IMR-90 (cell line): ENCODE results near the gene OR10R2. TPM values are rescaled to one million over a fixed set of nuclear protein-coding genes. Genes with fewer than 3 reads are reported as not detected.

ENCODE experiments used
- ATAC-seq: fragments of 200-7000 bp; cut with Tn5 transposase; 2 replicates; pipeline ENCODE4 v1.9.1; 2020; ENCODE audit warnings: low read depth, mild to moderate bottlenecking, moderate library complexity
- BruUV-seq: library from RNA; stranded (reverse); fragments of 400-500 nt; replicated peaks from 2 replicates; lab custom pipeline; 2021; lab: Mats Ljungman, UMichigan
- CTCF ChIA-PET: fragments of 300-600 bp; formaldehyde crosslinking; extraction: SDS; loops from one replicate; lab custom pipeline; 2021; ENCODE audit warnings: antibody characterized with exemption; lab: Yijun Ruan, JAX
- POLR2A ChIA-PET: fragments of 300-600 bp; sonication (Branson Sonifier 250); formaldehyde crosslinking; loops from one replicate; lab custom pipeline; 2022; ENCODE audit warnings: antibody characterized with exemption; ENCODE audit not compliant: unreplicated experiment; lab: Charles Lee
- DNase-seq: peaks from one replicate; pipeline ENCODE4 v3.0.0; 2013
- H2AFZ ChIP-seq: replicated peaks from 2 replicates; pipeline ENCODE3; 2013; ENCODE audit warnings: low read length, mild to moderate bottlenecking; ENCODE audit not compliant: poor library complexity
- H2AK5ac ChIP-seq: 2 replicates; pipeline ENCODE4 v1.6.1; 2013; ENCODE audit warnings: low read depth, low read length, inconsistent platforms
- H2AK9ac ChIP-seq: replicated peaks from 2 replicates; pipeline ENCODE3; 2013; ENCODE audit warnings: mild to moderate bottlenecking, low read depth, low read length, moderate library complexity; ENCODE audit not compliant: poor library complexity
- H2BK120ac ChIP-seq: 2 replicates; pipeline ENCODE4 v1.6.1; 2013; ENCODE audit warnings: low read depth, low read length, inconsistent platforms
- H2BK15ac ChIP-seq: 3 replicates; pipeline ENCODE4 v1.6.1; 2013; ENCODE audit warnings: low read depth, low read length, inconsistent platforms
- H2BK20ac ChIP-seq: 2 replicates; pipeline ENCODE4 v1.6.1; 2013; ENCODE audit warnings: low read depth, mild to moderate bottlenecking, inconsistent platforms, low read length, moderate library complexity
- H2BK5ac ChIP-seq: 2 replicates; pipeline ENCODE4 v1.6.1; 2013; ENCODE audit warnings: mild to moderate bottlenecking, low read depth, low read length, inconsistent platforms; ENCODE audit not compliant: poor library complexity, severe bottlenecking
- H3K14ac ChIP-seq: replicated peaks from 2 replicates; pipeline ENCODE4 v1.6.1; 2013; ENCODE audit warnings: low read depth, low read length, inconsistent platforms
- H3K18ac ChIP-seq: 2 replicates; pipeline ENCODE4 v1.6.1; 2013; ENCODE audit warnings: low read depth, low read length, control low read depth
- H3K23ac ChIP-seq: 2 replicates; pipeline ENCODE4 v1.6.1; 2013; ENCODE audit warnings: low read depth, low read length, inconsistent platforms
- H3K27ac ChIP-seq: 2 replicates; pipeline ENCODE4 v1.5.1; 2013; ENCODE audit warnings: mild to moderate bottlenecking, control low read depth, low read length; ENCODE audit not compliant: insufficient read depth
- H3K27me3 ChIP-seq: 2 replicates; pipeline ENCODE4 v1.6.1; 2013; ENCODE audit warnings: low read length; ENCODE audit not compliant: control insufficient read depth, insufficient read depth
- H3K36me3 ChIP-seq: 2 replicates; pipeline ENCODE4 v1.6.1; 2013; ENCODE audit warnings: low read length, mixed read lengths; ENCODE audit not compliant: control insufficient read depth, insufficient read depth
- H3K4ac ChIP-seq: 2 replicates; pipeline ENCODE4 v1.6.1; 2013; ENCODE audit warnings: low read depth, low read length, inconsistent platforms
- H3K4me1 ChIP-seq: 2 replicates; pipeline ENCODE4 v1.6.1; 2013; ENCODE audit warnings: low read length, mixed read lengths; ENCODE audit not compliant: control insufficient read depth, insufficient read depth
- H3K4me2 ChIP-seq: 2 replicates; pipeline ENCODE4 v1.6.1; 2013; ENCODE audit warnings: low read depth, mild to moderate bottlenecking, control low read depth, low read length, moderate library complexity
- H3K4me3 ChIP-seq: 2 replicates; pipeline ENCODE4 v1.5.1; 2013; ENCODE audit warnings: low read depth, mild to moderate bottlenecking, control low read depth, low read length, moderate library complexity; ENCODE audit not compliant: insufficient read depth
- H3K56ac ChIP-seq: 2 replicates; pipeline ENCODE4 v1.6.1; 2013; ENCODE audit warnings: low read length, inconsistent platforms; ENCODE audit not compliant: insufficient read depth; ENCODE audit errors: extremely low read depth
- H3K79me1 ChIP-seq, 2 experiments: 2 replicates each; pipeline ENCODE4 v1.6.1; 2013; ENCODE audit warnings: low read length in 2 of 2, inconsistent platforms in 1 of 2, low read depth in 1 of 2
- H3K9ac ChIP-seq: 2 replicates; pipeline ENCODE4 v1.6.1; 2013; ENCODE audit warnings: low read depth, low read length, control low read depth
- H3K9me1 ChIP-seq: 2 replicates; pipeline ENCODE4 v1.6.1; 2013; ENCODE audit warnings: low read length, inconsistent platforms; ENCODE audit not compliant: insufficient read depth
- H3K9me3 ChIP-seq: 2 replicates; pipeline ENCODE4 v1.6.1; 2013; ENCODE audit warnings: low read length; ENCODE audit not compliant: control insufficient read depth, insufficient read depth
- H4K20me1 ChIP-seq: 2 replicates; pipeline ENCODE4 v1.6.1; 2013; ENCODE audit warnings: low read length, inconsistent platforms; ENCODE audit not compliant: insufficient read depth
- H4K5ac ChIP-seq: 2 replicates; pipeline ENCODE4 v1.6.1; 2013; ENCODE audit warnings: mild to moderate bottlenecking, low read depth, low read length, control low read depth
- H4K8ac ChIP-seq, 2 experiments: 2 replicates each; pipeline ENCODE4 v1.6.1; 2013; ENCODE audit warnings: low read depth in 2 of 2, low read length in 2 of 2, control low read depth in 1 of 2, inconsistent platforms in 1 of 2
- H4K91ac ChIP-seq: 2 replicates; pipeline ENCODE4 v1.6.1; 2013; ENCODE audit warnings: low read depth, low read length, inconsistent platforms; ENCODE audit not compliant: insufficient read depth
- BHLHE40 ChIP-seq: fragments of 150-350 bp; IDR thresholded peaks from 2 replicates; pipeline ENCODE4 v1.6.1; 2016; ENCODE audit warnings: mild to moderate bottlenecking, low read depth, low read length
- CEBPB ChIP-seq: IDR thresholded peaks from 2 replicates; pipeline ENCODE4 v1.6.1; 2012; ENCODE audit warnings: low read depth, low read length, improper control_type of control experiment
- CHD1 ChIP-seq: IDR thresholded peaks from 2 replicates; pipeline ENCODE4 v1.6.1; 2012; ENCODE audit warnings: low read depth, low read length, improper control_type of control experiment
- MAZ ChIP-seq: IDR thresholded peaks from 2 replicates; pipeline ENCODE4 v1.6.1; 2012; ENCODE audit warnings: low read depth, mild to moderate bottlenecking, low read length, improper control_type of control experiment, moderate library complexity, borderline replicate concordance
- NFE2L2 ChIP-seq: fragments of 150-350 bp; IDR thresholded peaks from 2 replicates; pipeline ENCODE4 v1.6.1; 2016; ENCODE audit warnings: low read depth, mild to moderate bottlenecking, low read length
- POLR2A ChIP-seq: IDR thresholded peaks from 2 replicates; pipeline ENCODE4 v1.6.1; 2012; ENCODE audit warnings: mild to moderate bottlenecking, low read depth, low read length
- RFX5 ChIP-seq: IDR thresholded peaks from 2 replicates; pipeline ENCODE4 v1.8.0; 2012; ENCODE audit warnings: low read depth, mild to moderate bottlenecking, low read length, moderate library complexity
- SMC3 ChIP-seq: fragments of 150-350 bp; IDR thresholded peaks from 2 replicates; pipeline ENCODE4 v1.6.1; 2016; ENCODE audit warnings: low read depth, mild to moderate bottlenecking, antibody characterized with exemption, low read length, moderate library complexity
- WGBS, 2 experiments: methylation state at CpG; one replicate each; pipeline versions ENCODE4 v1.1.5 to v1.1.7; 2013; ENCODE audit warnings: missing lambda C conversion rate in 2 of 2; ENCODE audit not compliant: insufficient read length in 1 of 2; ENCODE audit errors: extremely low coverage in 2 of 2; 5-methylcytosine and 5-hydroxymethylcytosine counted together
- dilution Hi-C: fragments of 300-500 bp; cut with HindIII; formaldehyde crosslinking; loops from one replicate; pipeline ENCODE4 v1.14.3; 2018; ENCODE audit warnings: low sequenced_read_pairs; ENCODE audit not compliant: unreplicated experiment
- in situ Hi-C: fragments of 300-500 bp; cut with MboI; formaldehyde crosslinking; loops from 3 replicates; pipeline ENCODE4 v1.14.3; 2019; ENCODE audit warnings: low sequenced_read_pairs, inconsistent platforms, mixed read lengths
- intact Hi-C: fragments of 100-400 bp; cut with micrococcal nuclease; formaldehyde crosslinking; loops from 2 replicates; pipeline ENCODE4 v1.10.0; 2022
- polyA plus RNA-seq, 3 experiments: library from polyadenylated mRNA; depleted of rRNA; stranded (reverse); fragments of >200 nt; gene quantifications; 2 replicates each; pipeline ENCODE4 v1.2.3, GENCODE V29; 2012; ENCODE audit warnings: low replicate concordance in 1 of 3
- total RNA-seq: library from RNA; depleted of rRNA; stranded (reverse); fragments of >200 nt; gene quantifications from 2 replicates; pipeline ENCODE4 v1.2.3, GENCODE V29; 2012
- TF ChIP-seq, protein P1 (sequence below): fragments of 150-350 bp; IDR thresholded peaks from 2 replicates; pipeline ENCODE4 v1.6.1; 2017; ENCODE audit warnings: mild to moderate bottlenecking, antibody characterized with exemption, low read length, low read depth

Gene OR10R2
- total and polyA plus RNA-seq, 2 of the 4 experiments (the other 2 are of a cell fraction): not detected

DNA sequence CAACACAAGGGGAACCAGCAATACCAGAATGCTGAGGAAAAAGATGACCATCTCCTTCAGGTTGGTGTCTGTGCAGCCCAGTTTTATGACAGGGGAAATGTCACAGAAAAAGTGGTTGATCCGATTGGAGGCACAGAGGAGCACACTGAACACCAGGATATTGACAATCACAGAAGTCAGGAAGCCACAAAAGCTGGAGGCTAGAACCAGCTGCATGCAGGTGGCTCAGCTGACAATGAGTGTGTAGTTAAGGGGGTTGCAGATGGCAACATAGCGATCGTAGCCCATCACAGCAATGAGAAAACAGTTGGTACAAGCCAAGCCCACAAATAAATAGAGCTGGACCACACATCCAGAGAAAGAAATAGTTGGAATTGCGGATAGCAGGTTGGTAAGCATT is 26.6 kb upstream of the OR10R2 start:
- H3K18ac ChIP-seq: no peak overlapping the region
- no peaks in the 10 kb centered on the region for H3K9me3 ChIP-seq
- H2AFZ ChIP-seq: no peak overlapping the region
- ATAC-seq (no peak), DNase-seq (no peak)
- no peak overlapping the region for H3K4ac ChIP-seq
- H3K27ac ChIP-seq: no peak overlapping the region
- H3K36me3 ChIP-seq: no peaks in the 10 kb centered on the region
- no peak overlapping the region for H3K4me2 ChIP-seq
- no peaks in the 10 kb centered on the region for H3K9me1 ChIP-seq
- intact Hi-C loops: no loop called here
- no CpG with 5 or more reads among the region's 4 CpGs for WGBS, 2 experiments
- H4K20me1 ChIP-seq: no peaks in the 10 kb centered on the region
- H3K14ac ChIP-seq: no peak overlapping the region
- BruUV-seq: no TSS peak
- no peak overlapping the region for H3K56ac ChIP-seq
- H2BK5ac ChIP-seq: no peak overlapping the region
- no peaks in the 10 kb centered on the region for H3K79me1 ChIP-seq
- POLR2A ChIA-PET: no interaction called here
- TF ChIP-seq, protein P1, sequence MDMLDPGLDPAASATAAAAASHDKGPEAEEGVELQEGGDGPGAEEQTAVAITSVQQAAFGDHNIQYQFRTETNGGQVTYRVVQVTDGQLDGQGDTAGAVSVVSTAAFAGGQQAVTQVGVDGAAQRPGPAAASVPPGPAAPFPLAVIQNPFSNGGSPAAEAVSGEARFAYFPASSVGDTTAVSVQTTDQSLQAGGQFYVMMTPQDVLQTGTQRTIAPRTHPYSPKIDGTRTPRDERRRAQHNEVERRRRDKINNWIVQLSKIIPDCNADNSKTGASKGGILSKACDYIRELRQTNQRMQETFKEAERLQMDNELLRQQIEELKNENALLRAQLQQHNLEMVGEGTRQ: no peak
- TF ChIP-seq RFX5 (no peak), POLR2A (no peak), SMC3 (no peak), BHLHE40 (no peak), CHD1 (no peak), NFE2L2 (no peak), CEBPB (no peak), MAZ (no peak)
- CTCF ChIA-PET: no interaction called here
- H3K4me3 ChIP-seq: no peak overlapping the region
- H2AK9ac ChIP-seq: no peak overlapping the region
- no peak overlapping the region for H3K23ac ChIP-seq
- H4K91ac ChIP-seq: no peak overlapping the region
- H3K4me1 ChIP-seq: no peaks in the 10 kb centered on the region
- no peak overlapping the region for H4K8ac ChIP-seq
- H3K27me3 ChIP-seq: no peaks in the 10 kb centered on the region
- H3K9ac ChIP-seq: no peak overlapping the region
- no peak overlapping the region for H2BK120ac ChIP-seq
- no peak overlapping the region for H2BK15ac ChIP-seq
- H2AK5ac ChIP-seq: no peak overlapping the region
- no peak overlapping the region for H4K5ac ChIP-seq
- in situ Hi-C loops: no loop called here
- dilution Hi-C loops: no loop called here
- no peak overlapping the region for H2BK20ac ChIP-seq
